HG02943 (cell line): ENCODE measurements around the gene CXCL16.

ENCODE experiments used
- ATAC-seq: cut with Tn5 transposase; IDR thresholded peaks from one replicate; pipeline ENCODE4 v1.9.1; 2021; ENCODE audit warnings: mild to moderate bottlenecking, low read depth, moderate library complexity; ENCODE audit not compliant: unreplicated experiment

Gene CXCL16, protein sequence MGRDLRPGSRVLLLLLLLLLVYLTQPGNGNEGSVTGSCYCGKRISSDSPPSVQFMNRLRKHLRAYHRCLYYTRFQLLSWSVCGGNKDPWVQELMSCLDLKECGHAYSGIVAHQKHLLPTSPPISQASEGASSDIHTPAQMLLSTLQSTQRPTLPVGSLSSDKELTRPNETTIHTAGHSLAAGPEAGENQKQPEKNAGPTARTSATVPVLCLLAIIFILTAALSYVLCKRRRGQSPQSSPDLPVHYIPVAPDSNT

DNA sequence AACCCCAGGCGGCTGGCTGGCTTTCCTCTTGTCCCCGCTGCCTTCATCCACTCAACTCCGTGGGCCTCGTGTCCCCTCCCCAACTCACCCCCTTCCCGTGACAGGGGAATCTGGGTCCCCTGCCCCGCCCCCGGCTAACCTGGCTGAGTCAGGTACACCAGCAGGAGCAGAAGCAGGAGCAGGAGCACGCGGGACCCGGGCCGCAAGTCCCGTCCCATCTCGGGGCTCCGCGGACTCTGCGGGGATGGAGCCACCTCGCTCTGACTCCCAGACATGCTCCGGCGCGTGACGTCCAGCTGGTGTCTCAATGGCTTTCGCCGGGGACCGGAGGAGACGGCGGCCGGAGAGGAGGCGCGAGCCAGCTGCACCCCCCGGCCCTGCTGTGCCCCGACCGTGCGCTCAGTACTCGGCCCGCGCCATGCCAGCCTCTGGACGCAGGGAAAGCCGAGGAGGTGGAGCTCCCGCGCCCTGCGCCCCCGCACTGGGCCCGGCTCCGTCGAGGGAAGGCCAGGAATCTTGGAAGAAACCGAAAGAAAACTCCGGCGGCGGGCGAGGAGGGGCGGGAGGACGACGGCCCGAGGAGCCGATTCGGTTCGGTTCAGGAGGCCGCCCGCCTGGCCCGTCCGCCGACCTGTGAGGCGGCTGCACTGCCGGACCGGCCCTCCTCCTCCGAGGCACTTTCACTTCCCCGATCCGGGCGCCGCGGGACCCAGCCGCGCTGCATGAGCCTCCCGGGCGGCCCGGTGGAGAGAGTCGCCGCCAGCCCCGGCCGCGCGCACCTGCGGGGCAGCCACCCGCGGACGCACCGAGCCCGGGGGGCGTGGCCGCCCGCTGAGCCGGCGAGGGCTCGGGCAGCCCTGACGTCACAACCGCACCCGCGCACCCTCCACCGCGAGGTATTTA lies at the start of gene CXCL16, which contains the start of gene ZMYND15:
TSS of gene CXCL16 (minus strand) at position 807 of the 903 bp plus-strand sequence. CDS start at position 218, 589 bp downstream.
TSS of gene ZMYND15 (plus strand) at position 712 of the 903 bp plus-strand sequence. CDS start 716 bp downstream, outside the sequence.
- ATAC-seq, result no peak

DNA sequence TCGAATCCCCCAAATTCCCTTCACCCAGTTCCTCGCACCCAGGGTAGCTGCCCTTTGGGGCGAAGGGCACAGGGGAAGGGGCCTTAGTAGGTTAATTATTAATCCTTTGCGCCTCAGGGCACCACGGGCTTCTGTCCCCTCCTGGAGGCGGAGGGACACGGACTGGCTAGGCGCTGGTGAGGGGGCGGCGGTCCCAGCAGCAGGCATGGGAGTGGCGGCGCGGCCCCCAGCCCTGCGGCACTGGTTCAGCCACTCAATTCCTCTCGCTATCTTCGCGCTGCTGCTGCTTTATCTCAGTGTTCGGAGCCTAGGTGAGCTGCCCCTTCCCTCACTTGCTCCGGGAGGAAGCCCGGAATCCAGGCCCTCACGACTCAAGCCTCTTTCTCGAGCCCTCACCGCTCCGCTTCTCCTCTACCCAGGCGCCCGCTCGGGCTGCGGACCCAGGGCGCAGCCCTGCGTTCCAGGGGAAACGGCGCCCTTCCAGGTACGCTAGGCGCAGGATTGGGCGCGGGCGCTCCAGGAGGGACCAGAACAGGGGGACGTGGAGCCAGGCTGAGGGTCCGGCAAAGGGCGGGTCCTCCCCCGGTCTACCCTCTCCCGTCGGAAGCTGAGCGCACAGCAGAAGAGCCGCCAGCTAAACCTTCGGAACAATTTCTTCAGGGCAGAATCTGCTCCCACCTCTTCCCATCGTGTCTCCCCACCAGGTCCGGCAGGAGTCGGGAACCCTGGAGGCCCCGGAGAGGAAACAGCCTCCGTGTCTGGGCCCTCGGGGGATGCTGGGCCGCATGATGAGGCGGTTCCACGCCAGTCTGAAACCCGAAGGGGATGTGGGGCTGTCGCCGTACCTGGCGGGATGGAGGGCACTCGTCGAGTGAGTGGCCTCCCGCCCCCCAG lies 49.3 kb upstream of the CXCL16 start, which contains the start of gene GLTPD2:
TSS of gene GLTPD2 (plus strand) at position 158 of the 894 bp plus-strand sequence. CDS start at position 206, 48 bp downstream.
- ATAC-seq, result no peak

DNA sequence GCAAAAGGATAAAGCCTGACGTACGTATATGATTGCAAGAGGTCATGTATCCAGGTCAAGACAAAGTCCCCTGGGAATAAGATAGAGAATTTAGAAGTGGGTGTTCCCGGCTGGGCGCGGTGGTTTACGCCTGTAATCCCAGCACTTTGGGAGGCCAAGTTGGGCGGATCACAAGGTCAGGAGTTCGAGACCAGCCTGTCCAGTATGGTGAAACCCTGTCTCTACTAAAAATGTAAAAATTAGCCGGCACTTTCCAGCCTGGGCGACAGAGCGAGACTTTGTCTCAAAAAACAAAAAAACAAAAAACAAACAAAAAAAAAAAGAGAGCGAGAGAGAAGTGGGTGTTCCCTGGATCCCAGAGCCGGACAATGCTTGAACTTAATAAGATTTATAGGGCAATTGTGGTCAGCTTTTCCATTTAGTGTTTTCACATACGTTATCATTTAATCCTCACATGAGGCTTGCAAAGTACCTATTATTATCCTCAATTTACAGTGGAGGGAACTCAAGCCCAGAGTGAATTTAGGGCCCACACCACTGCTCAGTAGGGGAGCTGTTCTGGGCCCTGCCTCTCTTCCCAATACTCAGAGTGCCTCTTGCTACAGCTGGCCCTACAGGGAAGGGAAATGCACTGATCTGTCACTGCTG lies 48.6 kb upstream of the CXCL16 start:
- ATAC-seq, result no peak

DNA sequence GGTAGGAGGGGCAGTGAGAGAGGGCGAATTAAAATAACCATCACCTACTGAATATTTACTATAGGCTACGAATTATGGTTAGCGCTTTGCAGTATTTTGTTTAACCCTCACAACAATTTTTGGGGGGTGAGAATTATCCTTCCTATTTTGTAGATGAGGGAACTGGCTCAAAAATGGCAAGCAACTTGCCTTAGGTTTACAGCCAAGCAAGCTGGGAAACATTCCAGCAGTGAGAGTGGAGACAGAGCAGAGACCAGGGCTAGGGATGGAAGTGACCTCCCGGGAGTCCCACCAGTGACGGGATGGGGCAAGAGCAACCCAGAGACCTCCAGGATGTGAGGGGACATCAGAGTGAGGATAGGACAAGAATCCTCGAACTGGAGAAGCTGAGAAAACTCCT lies 46.8 kb upstream of the CXCL16 start:
- ATAC-seq, result no peak

DNA sequence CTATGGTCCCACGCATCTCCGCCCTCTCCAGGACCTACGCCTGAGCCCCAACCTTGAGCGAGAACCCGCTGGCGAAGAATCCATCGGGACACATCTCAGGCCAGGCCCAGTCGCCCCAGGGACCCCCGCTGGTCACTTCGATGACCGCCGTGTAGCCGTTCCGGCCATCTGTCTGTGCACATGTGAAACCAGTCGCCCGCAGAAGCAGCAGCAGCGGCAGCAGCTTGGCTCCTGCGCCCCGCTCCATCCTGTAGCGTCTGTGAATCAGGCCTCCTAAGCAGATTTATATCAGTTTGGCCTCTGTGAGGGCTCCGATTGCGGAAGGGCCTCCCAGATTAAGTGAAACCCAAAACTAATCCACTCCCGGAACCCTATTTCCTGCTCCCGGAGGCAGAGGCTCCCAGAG lies 46.4 kb upstream of the CXCL16 start, which contains the start of gene VMO1:
TSS of gene VMO1 (minus strand) at position 259 of the 406 bp plus-strand sequence. CDS start at position 247, 12 bp downstream.
- ATAC-seq, result no peak

DNA sequence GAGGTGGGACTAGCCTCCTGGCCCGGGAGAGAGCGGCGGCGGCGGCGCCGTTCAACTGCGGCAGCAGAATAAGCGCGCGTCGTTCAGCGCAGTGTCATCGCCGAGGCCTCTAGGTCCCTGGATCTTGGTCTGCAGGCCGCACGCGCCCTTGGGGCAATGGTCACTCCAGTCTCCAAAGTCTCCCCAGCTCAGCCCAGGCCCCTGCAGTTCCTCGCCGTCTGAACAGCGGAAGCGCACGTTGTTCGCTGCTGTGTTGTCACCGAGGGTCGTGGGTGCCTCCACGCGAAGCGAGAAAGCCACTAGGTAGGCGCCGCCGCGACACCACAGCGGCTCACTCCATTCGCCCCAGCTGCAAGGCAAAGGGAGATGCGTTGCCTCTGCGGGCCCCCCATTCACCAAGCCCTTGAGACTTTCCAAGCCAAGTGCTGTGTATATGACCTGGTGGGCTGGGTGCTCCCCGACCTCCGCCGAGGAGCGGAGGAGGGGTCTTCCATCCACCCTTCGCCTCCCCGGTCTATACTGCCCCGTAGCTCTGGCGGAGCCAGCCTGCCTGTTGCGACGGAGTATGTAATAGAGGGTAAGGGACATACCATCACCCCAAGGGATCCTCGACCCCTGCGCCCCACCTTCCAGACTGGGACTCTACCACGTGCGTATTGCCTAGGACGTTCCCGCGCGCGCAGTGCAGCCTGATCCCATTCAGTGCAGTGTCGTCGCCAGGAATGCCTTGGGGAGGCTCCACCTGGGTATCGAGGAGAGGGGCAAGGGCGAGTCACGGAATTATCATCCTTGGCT lies 45.8 kb upstream of the CXCL16 start:
- no peak for ATAC-seq

DNA sequence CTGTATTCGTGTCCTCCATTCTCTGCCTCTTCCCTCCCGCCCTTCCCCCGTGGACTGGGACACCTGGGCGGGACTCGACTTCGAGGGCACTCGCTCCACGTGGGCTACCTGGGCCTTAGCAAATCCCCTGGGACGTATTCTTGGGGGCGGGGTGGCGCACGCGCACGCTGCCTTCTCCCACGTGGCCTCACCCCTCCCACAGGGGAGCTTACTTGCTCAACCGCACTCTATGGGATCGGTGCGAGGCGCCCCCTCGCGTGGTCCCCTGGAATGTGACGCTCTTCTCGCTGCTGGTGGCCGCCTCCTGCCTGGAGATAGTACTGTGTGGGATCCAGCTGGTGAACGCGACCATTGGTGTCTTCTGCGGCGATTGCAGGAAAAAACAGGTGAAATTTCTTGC lies 42.9 kb upstream of the CXCL16 start:
- no peak for ATAC-seq

DNA sequence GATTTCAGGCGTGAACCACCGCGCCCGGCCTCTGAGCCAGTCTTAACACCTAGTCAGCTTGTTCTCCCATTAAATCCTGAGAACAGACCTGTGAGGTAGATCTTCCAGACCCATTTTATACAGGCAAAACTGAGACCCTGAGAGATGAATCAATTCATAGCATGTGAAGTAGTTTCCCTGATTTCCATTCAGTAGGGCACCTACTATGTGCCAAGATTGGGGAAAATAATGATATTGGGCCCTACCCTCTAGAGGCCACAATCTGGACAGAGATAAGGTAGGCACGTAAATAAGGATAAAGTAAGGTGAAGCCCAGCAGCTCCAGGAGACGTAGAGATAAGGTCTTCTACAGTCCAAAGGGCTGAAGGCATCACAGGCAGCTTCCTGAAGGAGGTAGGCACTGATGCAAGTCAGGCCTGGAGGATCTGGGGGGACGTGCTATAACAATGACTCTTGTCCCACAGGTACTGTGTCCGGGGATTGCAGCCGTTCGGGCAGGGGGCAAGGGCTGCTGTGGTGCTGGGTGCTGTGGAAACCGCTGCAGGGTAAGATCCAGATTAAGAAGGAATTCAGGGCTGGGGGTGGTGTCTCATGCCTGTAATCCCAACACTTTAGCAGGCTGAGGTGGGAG lies 40.7 kb upstream of the CXCL16 start:
- no peak for ATAC-seq

DNA sequence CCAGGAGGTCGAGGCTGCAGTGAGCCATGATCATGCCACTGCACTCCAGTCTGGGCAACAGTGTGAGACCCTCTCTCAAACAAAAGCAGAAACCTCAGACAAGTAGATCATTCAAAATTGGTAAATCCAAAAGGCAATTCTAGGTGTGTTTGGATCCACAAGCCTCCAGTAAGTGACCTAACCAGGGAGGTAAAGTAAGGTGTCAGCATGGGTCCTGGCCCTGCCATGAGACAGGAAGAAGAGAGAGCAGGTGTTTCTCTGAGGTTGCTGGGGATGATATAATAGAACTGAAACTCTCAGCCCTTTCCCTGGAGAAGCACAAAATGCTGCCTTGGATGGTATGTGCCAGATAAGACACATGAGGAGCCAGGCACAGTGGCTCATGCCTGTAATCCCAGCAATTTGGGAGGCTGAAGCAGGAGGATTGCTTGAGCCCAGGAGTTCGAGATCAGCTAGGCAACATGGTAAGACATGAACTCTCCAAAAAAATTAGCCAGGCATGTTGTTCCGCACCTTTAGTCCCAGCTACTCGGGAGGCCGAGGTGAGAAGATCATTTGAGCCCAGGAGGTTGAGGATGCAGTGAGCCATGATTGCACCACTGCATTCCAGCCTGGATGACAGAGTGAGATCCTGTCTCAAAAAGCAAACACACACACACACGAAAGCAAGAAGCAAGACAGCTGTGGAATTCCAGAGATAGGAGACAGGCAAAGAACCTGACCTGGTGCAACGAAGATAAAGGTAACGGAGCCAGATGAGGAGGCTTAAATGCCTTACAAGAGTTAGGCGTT lies 38.4 kb upstream of the CXCL16 start:
- ATAC-seq, result no peak

DNA sequence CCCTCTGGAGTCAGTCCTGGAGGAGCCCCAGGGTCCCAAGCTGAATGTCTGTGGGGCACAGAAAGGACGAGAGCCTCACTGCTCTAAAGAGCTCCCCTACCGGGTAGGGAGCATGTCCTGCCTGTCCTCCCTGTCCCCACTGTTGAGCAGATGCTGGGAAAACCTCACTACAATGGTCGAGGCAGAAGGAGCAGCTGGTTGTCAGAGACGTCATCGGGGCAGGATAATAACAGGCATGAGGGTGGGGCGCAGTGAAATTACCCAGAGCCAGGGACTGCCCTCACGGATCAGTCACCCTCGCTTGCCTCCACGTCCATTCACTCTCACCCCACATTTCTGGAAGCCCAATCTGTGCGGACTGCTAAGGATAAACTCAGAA lies 32.5 kb upstream of the CXCL16 start:
- no peak for ATAC-seq

DNA sequence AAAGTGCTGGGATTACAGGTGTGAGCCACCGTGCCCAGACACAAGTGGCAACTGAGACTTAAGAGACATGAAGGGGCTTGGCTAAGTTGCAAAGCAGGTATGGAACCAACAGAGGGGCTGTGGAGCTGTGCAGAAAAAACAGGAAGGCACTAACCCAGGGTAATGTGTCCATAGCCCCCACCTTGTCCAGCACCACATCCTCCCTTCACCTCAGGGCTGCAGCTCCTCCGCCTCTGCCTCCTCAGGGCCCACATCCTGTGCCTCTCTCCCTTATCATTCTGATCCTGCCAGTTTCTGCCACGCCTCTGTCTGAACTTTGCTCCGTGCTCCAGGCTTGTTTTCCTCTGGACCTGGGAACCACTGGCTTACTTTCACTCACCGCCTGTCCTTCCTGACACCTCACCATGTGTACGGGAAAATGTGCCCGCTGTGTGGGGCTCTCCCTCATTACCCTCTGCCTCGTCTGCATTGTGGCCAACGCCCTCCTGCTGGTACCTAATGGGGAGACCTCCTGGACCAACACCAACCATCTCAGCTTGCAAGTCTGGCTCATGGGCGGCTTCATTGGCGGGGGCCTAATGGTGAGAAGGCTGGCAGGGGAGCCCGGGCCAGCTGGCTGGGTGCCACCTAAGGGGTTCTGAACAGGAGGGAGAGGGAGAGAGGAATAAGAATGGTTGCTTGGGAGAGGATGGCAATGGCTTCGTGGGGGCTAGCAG lies 31.9 kb upstream of the CXCL16 start, which contains the start of gene TM4SF5:
TSS of gene TM4SF5 (plus strand) at position 368 of the 716 bp plus-strand sequence. CDS start at position 405, 37 bp downstream.
- ATAC-seq, result no peak

DNA sequence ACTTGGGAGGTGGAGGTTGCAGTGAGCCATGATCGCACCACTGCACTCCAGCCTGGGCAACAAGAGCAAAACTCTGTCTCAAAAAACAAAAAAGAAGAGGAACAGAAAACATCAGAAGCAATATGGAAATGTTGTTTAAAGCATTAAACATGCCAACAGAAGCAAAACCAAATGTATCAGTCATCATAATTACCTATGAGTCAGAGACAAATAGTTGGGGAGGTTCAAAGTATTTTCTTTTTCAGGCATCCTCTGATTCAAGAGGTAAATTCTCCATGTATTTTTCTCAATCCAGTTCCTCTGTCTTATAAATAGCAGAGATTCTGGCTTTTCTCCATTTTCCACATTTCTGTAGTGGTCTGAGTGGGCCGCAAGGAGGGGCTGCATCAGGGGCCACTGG lies 29.9 kb upstream of the CXCL16 start:
- ATAC-seq, result no peak

DNA sequence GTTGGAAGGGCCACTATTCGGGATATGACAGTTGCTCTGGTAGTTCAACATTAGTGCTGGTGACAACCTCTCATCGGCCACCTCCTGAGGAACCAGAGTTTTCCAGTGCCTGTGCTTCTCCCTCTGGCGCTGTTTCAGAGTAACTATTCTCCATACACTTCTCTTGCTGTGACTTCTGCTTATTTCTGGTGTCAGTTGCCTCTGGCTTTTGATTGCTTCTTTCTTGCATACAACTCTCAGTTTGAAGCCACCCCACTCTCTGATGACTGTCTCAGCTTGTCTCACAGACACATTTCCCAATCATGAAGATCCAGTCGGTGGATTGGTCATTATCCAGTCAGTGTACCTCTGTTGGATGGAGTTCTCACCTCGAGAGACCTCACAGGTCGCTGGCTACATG lies 28.6 kb upstream of the CXCL16 start:
- ATAC-seq, result no peak

DNA sequence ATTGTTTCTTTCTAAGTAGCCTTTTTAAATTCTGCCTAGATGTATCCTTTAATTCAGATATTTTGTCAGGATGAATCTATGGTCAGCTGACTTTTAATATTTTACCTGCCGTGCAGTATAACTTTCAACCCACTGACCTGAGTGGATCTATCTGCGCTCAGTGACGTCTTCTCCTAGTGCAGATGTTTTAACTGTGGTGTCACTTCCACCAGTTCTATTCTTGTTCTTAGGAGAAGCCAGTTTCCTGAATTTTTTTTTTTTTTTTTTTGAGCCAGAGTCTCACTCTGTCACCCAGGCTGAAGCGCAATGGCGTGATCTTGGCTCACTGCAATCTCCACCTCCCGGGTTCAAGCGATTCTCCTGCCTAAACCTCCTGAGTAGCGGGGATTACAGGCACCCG lies 27.0 kb upstream of the CXCL16 start:
- no peak for ATAC-seq

DNA sequence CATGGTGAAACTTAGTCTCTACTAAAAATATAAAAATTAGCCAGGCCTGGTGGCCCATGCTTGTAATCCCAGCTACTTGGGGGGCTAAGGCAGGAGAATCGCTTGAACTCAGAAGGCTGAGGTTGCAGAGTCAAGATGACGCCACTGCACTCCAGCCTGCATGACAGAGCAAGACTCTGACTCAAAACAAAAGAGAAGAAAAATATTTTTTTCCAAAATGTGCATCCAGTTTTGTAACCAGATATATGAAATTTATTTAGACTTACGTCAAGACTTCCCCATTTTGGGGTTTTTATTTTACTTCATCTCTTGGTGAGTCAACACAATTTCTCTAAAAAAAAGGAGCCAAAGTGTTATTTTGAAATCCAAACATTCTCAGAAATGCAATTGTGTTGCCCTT lies 26.5 kb upstream of the CXCL16 start:
- no peak for ATAC-seq

DNA sequence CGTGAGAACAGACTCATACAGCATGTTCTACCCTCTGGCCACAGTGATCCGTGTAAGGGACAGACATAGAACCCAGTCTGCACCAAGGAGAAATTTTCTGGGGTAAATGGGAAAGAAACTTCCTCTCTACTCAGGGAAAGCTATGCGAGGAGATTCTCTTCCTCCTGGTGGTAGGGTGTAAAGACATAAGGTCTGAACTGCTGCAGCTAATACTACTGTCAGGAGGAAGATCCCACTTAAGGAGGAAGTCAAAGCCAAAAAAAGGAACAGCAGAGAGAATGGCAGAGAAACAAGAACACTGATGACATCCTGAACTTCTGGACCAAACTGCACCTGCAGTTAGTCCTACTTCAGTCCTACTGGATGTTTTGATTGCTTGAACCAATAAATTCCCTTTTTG lies 24.9 kb upstream of the CXCL16 start:
- ATAC-seq, result no peak

DNA sequence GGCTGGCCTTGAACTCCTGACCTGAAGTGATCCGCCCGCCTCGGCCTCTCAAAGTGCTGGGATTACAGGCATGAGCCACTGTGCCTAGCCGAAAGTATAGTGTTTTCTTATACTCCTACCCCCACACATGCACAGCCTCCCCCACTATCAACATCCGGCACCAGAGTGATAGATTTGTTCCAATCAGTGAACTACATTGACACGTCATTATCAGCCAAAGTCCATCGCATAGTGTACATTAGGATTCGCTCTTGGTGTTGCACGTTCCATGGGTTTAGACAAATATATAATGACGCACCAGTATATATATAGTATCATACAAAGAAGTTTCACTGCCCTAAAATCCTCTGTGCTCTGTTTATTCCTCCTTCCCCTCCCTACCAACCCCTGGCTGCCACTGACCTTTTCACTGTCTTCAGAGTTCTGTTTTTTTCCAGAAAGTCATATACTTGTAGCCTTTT lies 20.1 kb upstream of the CXCL16 start:
- ATAC-seq, result no peak
